SK-N-SH (cell line): ENCODE data around the gene BTBD2. TPM values are rescaled to one million over a fixed set of nuclear protein-coding genes. Genes with fewer than 3 reads are reported as not detected.
A peak's percentile ranks its signal among the peaks of the same experiment; 100 is the strongest.

ENCODE experiments used
- CTCF ChIA-PET: fragments of 300-600, 350-600 bp; formaldehyde crosslinking; extraction: SDS; loops from one replicate; lab custom pipeline; 2021; lab: Yijun Ruan, JAX
- POLR2A ChIA-PET: fragments of 350-600 bp; sonication (Branson Sonifier 250); formaldehyde crosslinking; extraction: SDS; loops from one replicate; lab custom pipeline; 2020; ENCODE audit warnings: antibody characterized with exemption, inconsistent platforms; lab: Yijun Ruan, JAX
- DNase-seq: peaks from one replicate; pipeline ENCODE4 v3.0.0; 2012
- H2AFZ ChIP-seq: fragments of 200-600 bp; sonication (generic); 2 replicates; pipeline ENCODE4 v1.8.1; 2016; ENCODE audit warnings: antibody characterized with exemption, mild to moderate bottlenecking, low read depth
- H3F3A ChIP-seq: fragments of 200-600 bp; sonication (generic); replicated peaks from 2 replicates; pipeline ENCODE3; 2016; ENCODE audit warnings: antibody characterized with exemption, mild to moderate bottlenecking; ENCODE audit not compliant: insufficient read depth
- H3K27ac ChIP-seq, 2 experiments: fragments of 200-500 bp in 1 of 2; fragments of 200-600 bp in 1 of 2; sonication (Bioruptor generic) in 1 of 2; sonication (generic), shearing (Covaris generic) in 1 of 2; 2 replicates each; pipeline versions ENCODE4 v1.5.1 to v1.6.1; 2014 to 2016; ENCODE audit warnings: low read depth in 2 of 2, inconsistent platforms in 1 of 2, low read length in 1 of 2, mild to moderate bottlenecking in 1 of 2, mixed read lengths in 1 of 2
- H3K27me3 ChIP-seq: fragments of 200-600 bp; sonication (generic), shearing (Covaris generic); 2 replicates; pipeline ENCODE4 v1.6.1; 2016; ENCODE audit warnings: mixed run types; ENCODE audit not compliant: insufficient read depth
- H3K36me3 ChIP-seq, 2 experiments: fragments of 200-500 bp in 1 of 2; fragments of 200-600 bp in 1 of 2; sonication (Bioruptor generic) in 1 of 2; sonication (generic) in 1 of 2; replicated peaks in 1 of 2; 2 replicates each; pipeline versions ENCODE3 to v1.5.1; 2014 to 2016; ENCODE audit warnings: low read length in 1 of 2, mild to moderate bottlenecking in 1 of 2; ENCODE audit not compliant: insufficient read depth in 2 of 2, control insufficient read depth in 1 of 2
- H3K4me1 ChIP-seq, 2 experiments: fragments of 200-500 bp in 1 of 2; fragments of 200-600 bp in 1 of 2; sonication (Bioruptor generic) in 1 of 2; sonication (generic), shearing (Covaris generic) in 1 of 2; 2 replicates each; pipeline versions ENCODE4 v1.5.1 to v1.6.1; 2014 to 2016; ENCODE audit warnings: low read depth in 1 of 2, low read length in 1 of 2, mixed run types in 1 of 2; ENCODE audit not compliant: insufficient read depth in 2 of 2, control insufficient read depth in 1 of 2
- H3K4me2 ChIP-seq: fragments of 200-600 bp; sonication (generic), shearing (Covaris generic); 2 replicates; pipeline ENCODE4 v1.6.1; 2017; ENCODE audit warnings: mixed run types
- H3K4me3 ChIP-seq, 2 experiments: fragments of 200-500 bp in 1 of 2; fragments of 200-600 bp in 1 of 2; sonication (Bioruptor generic) in 1 of 2; sonication (generic), shearing (Covaris generic) in 1 of 2; 2 replicates each; pipeline versions ENCODE4 v1.5.1 to v1.8.1; 2014 to 2016; ENCODE audit warnings: low read depth in 2 of 2, inconsistent platforms in 1 of 2, low read length in 1 of 2, mild to moderate bottlenecking in 1 of 2, mixed read lengths in 1 of 2, moderate library complexity in 1 of 2
- H3K79me2 ChIP-seq: fragments of 200-600 bp; sonication (generic); 2 replicates; pipeline ENCODE4 v1.8.1; 2017; ENCODE audit warnings: mild to moderate bottlenecking; ENCODE audit not compliant: insufficient read depth
- H3K9ac ChIP-seq: fragments of 200-600 bp; sonication (generic); 2 replicates; pipeline ENCODE4 v1.6.1; 2017; ENCODE audit warnings: mixed run types
- H3K9me2 ChIP-seq: fragments of 200-600 bp; sonication (generic); 2 replicates; pipeline ENCODE4 v1.6.1; 2017; ENCODE audit warnings: mixed run types
- H3K9me3 ChIP-seq: fragments of 200-600 bp; sonication (generic); 2 replicates; pipeline ENCODE4 v1.6.1; 2017; ENCODE audit warnings: mixed run types, mild to moderate bottlenecking, moderate library complexity
- H4K20me1 ChIP-seq: fragments of 200-600 bp; sonication (generic); 2 replicates; pipeline ENCODE4 v1.6.1; 2017; ENCODE audit warnings: mild to moderate bottlenecking, mixed run types; ENCODE audit not compliant: insufficient read depth
- CHD2 ChIP-seq: fragments of 150-350 bp; IDR thresholded peaks from 2 replicates; pipeline ENCODE4 v1.6.1; 2018; ENCODE audit warnings: low read length; ENCODE audit not compliant: partially characterized antibody
- ELF1 ChIP-seq: IDR thresholded peaks from 2 replicates; pipeline ENCODE4 v1.4.0; 2012
- EZH2phosphoT487 ChIP-seq: fragments of 200-600 bp; sonication (generic); IDR thresholded peaks from 2 replicates; pipeline ENCODE4 v1.6.1; 2017; ENCODE audit warnings: low read depth, mixed run types, mild to moderate bottlenecking, antibody characterized with exemption, moderate library complexity, borderline replicate concordance
- FOSL2 ChIP-seq: IDR thresholded peaks from 2 replicates; pipeline ENCODE4 v1.4.0; 2012; ENCODE audit warnings: low read depth, mild to moderate bottlenecking, moderate library complexity, borderline replicate concordance
- FOXM1 ChIP-seq: IDR thresholded peaks from 2 replicates; pipeline ENCODE4 v1.4.0; 2012; ENCODE audit warnings: low read depth, mild to moderate bottlenecking
- GABPA ChIP-seq: IDR thresholded peaks from 2 replicates; pipeline ENCODE4 v1.4.0; 2012; ENCODE audit warnings: low read depth, mild to moderate bottlenecking
- NFIC ChIP-seq: IDR thresholded peaks from 2 replicates; pipeline ENCODE4 v1.4.0; 2012; ENCODE audit warnings: borderline replicate concordance
- SIN3A ChIP-seq: IDR thresholded peaks from 2 replicates; pipeline ENCODE4 v1.6.1; 2012; ENCODE audit warnings: low read depth, mild to moderate bottlenecking, low read length, moderate library complexity, borderline replicate concordance
- SMC3 ChIP-seq: IDR thresholded peaks from 2 replicates; pipeline ENCODE4 v1.6.1; 2012; ENCODE audit warnings: low read depth, low read length, improper control_type of control experiment
- YY1 ChIP-seq: IDR thresholded peaks from 2 replicates; pipeline ENCODE4 v1.4.0; 2012; ENCODE audit warnings: low read depth, mild to moderate bottlenecking
- WGBS: methylation state at CpG from one replicate; pipeline ENCODE4 v1.1.6; 2017; ENCODE audit warnings: low lambda C conversion rate; 5-methylcytosine and 5-hydroxymethylcytosine counted together
- polyA plus RNA-seq, 3 experiments: library from polyadenylated mRNA; depleted of rRNA; stranded (reverse); fragments of >200 nt; gene quantifications; 2 replicates each; pipeline ENCODE4 v1.2.3, GENCODE V29; 2012
- TF ChIP-seq, protein P1 (sequence below): fragments of 150-350 bp; IDR thresholded peaks from 2 replicates; pipeline ENCODE4 v1.6.1; 2016; ENCODE audit warnings: mild to moderate bottlenecking, low read depth, low read length
- TF ChIP-seq, protein P2 (sequence below): IDR thresholded peaks from 2 replicates; pipeline ENCODE4 v1.4.0; 2012; ENCODE audit warnings: low read depth
- TF ChIP-seq, protein P3 (sequence below): IDR thresholded peaks from 2 replicates; pipeline ENCODE4 v1.4.0; 2012; ENCODE audit warnings: low read depth, borderline replicate concordance
- TF ChIP-seq, protein P4 (sequence below): IDR thresholded peaks from 2 replicates; pipeline ENCODE4 v1.4.0; 2012; ENCODE audit warnings: low read depth, borderline replicate concordance

The BTBD2 gene
- polyA plus RNA-seq, 1 of the 3 experiments (the other 2 are of a cell fraction) = 66.8 TPM

DNA sequence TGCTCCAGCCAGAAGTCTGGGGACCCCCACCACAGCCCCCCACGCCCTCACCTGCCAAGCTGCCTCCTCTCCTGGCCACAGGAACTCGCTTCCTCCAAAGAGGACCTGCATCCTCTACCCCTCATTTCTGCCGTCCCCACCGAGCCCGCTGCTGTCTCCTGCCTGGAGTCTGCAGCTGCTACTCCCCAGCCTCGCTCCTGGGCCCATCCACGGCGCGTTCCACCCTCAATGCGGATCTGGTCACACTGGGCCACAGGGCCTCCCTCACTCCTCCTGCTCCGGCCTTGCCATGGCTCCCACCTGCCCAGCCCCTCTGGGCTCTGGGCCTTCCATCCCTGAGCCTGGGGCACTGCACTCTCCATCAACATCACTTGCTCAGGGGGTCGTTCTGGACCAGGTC is 4.3 kb downstream of the BTBD2 start:
- peak; percentile 17 for DNase-seq
- Histone ChIP-seq H3K79me2 (peaks cover 93% of the 10 kb centered on the region), H3K27me3 (no peaks in the 10 kb centered on the region), H4K20me1 (peaks cover 24% of the 10 kb centered on the region), H2AFZ (no peak overlapping the region), H3K9me2 (no peaks in the 10 kb centered on the region), H3K4me2 (no peak overlapping the region), H3K27ac (no peak overlapping the region), H3F3A (peaks cover 4% of the 10 kb centered on the region), H3K4me1 (peaks cover under 1 to 14% of the 10 kb centered on the region in 2 experiments; a peak in 2 of 4 replicates), H3K9ac (no peak overlapping the region), H3K9me3 (no peaks in the 10 kb centered on the region), H3K4me3 (no peak overlapping the region), H3K36me3 (no peaks in the 10 kb centered on the region)
- 96% methylated on average over 3 of the region's 12 CpGs for whole genome bisulfite sequencing
- CTCF ChIA-PET = no interaction called here
- no peak for TF ChIP-seq FOXM1
- no peak for TF ChIP-seq NFIC
- TF ChIP-seq FOSL2 = no peak
- no peak for TF ChIP-seq EZH2phosphoT487
- TF ChIP-seq, protein P1, sequence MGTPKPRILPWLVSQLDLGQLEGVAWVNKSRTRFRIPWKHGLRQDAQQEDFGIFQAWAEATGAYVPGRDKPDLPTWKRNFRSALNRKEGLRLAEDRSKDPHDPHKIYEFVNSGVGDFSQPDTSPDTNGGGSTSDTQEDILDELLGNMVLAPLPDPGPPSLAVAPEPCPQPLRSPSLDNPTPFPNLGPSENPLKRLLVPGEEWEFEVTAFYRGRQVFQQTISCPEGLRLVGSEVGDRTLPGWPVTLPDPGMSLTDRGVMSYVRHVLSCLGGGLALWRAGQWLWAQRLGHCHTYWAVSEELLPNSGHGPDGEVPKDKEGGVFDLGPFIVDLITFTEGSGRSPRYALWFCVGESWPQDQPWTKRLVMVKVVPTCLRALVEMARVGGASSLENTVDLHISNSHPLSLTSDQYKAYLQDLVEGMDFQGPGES = no peak
- no peak for TF ChIP-seq YY1
- TF ChIP-seq SMC3 = no peak
- TF ChIP-seq ELF1 = no peak
- no peak for TF ChIP-seq GABPA
- TF ChIP-seq, protein P2, sequence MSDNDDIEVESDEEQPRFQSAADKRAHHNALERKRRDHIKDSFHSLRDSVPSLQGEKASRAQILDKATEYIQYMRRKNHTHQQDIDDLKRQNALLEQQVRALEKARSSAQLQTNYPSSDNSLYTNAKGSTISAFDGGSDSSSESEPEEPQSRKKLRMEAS = no peak
- TF ChIP-seq, protein P3, sequence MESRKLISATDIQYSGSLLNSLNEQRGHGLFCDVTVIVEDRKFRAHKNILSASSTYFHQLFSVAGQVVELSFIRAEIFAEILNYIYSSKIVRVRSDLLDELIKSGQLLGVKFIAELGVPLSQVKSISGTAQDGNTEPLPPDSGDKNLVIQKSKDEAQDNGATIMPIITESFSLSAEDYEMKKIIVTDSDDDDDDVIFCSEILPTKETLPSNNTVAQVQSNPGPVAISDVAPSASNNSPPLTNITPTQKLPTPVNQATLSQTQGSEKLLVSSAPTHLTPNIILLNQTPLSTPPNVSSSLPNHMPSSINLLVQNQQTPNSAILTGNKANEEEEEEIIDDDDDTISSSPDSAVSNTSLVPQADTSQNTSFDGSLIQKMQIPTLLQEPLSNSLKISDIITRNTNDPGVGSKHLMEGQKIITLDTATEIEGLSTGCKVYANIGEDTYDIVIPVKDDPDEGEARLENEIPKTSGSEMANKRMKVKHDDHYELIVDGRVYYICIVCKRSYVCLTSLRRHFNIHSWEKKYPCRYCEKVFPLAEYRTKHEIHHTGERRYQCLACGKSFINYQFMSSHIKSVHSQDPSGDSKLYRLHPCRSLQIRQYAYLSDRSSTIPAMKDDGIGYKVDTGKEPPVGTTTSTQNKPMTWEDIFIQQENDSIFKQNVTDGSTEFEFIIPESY = no peak
- TF ChIP-seq SIN3A = no peak
- TF ChIP-seq CHD2 = no peak
- TF ChIP-seq, protein P4, sequence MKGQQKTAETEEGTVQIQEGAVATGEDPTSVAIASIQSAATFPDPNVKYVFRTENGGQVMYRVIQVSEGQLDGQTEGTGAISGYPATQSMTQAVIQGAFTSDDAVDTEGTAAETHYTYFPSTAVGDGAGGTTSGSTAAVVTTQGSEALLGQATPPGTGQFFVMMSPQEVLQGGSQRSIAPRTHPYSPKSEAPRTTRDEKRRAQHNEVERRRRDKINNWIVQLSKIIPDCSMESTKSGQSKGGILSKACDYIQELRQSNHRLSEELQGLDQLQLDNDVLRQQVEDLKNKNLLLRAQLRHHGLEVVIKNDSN = no peak
- POLR2A ChIA-PET = no interaction called here
